GM23338 (cell line): ENCODE results near the gene EFCAB6. TPM values are rescaled to one million over a fixed set of nuclear protein-coding genes. Genes with fewer than 3 reads are reported as not detected.

ENCODE experiments used
- ATAC-seq: fragments of 200-7000 bp; cut with Tn5 transposase; 3 replicates; pipeline ENCODE4 v1.9.1; 2020
- DNase-seq: peaks from one replicate; pipeline ENCODE4 v3.0.0-alpha.2; 2015; ENCODE audit warnings: low spot score
- H2AFZ ChIP-seq: fragments of 200-600 bp; sonication (generic); 2 replicates; pipeline ENCODE4 v1.8.0; 2016; ENCODE audit warnings: antibody characterized with exemption, mild to moderate bottlenecking, moderate library complexity
- H3F3A ChIP-seq: fragments of 200-600 bp; sonication (generic); replicated peaks from 2 replicates; pipeline ENCODE4 v1.8.0; 2017; ENCODE audit warnings: antibody characterized with exemption, mixed run types, low read depth
- H3K27ac ChIP-seq: fragments of 200-600 bp; sonication (generic); 2 replicates; pipeline ENCODE4 v1.6.1; 2016; ENCODE audit warnings: low read depth
- H3K27me3 ChIP-seq: fragments of 200-600 bp; sonication (generic); 2 replicates; pipeline ENCODE4 v1.8.0; 2016; ENCODE audit warnings: mild to moderate bottlenecking, mixed run types, moderate library complexity; ENCODE audit not compliant: insufficient read depth
- H3K36me3 ChIP-seq: fragments of 200-600 bp; sonication (generic); 2 replicates; pipeline ENCODE4 v1.8.0; 2016; ENCODE audit warnings: mild to moderate bottlenecking; ENCODE audit not compliant: insufficient read depth
- H3K4me1 ChIP-seq: fragments of 200-600 bp; sonication (generic); 2 replicates; pipeline ENCODE4 v1.8.0; 2016; ENCODE audit warnings: mild to moderate bottlenecking, moderate library complexity; ENCODE audit not compliant: insufficient read depth
- H3K4me2 ChIP-seq: fragments of 200-600 bp; sonication (generic); 2 replicates; pipeline ENCODE4 v1.7.1; 2017; ENCODE audit warnings: mixed run types
- H3K4me3 ChIP-seq: fragments of 200-600 bp; sonication (generic); 2 replicates; pipeline ENCODE4 v1.6.1; 2016; ENCODE audit warnings: mixed run types
- H3K79me2 ChIP-seq: fragments of 200-600 bp; sonication (generic); replicated peaks from 2 replicates; pipeline ENCODE4 v1.8.0; 2017; ENCODE audit warnings: mild to moderate bottlenecking; ENCODE audit not compliant: insufficient read depth
- H3K9me2 ChIP-seq: fragments of 200-600 bp; sonication (generic); 2 replicates; pipeline ENCODE4 v1.8.0; 2017; ENCODE audit not compliant: insufficient read depth
- H4K20me1 ChIP-seq: fragments of 200-600 bp; sonication (generic); replicated peaks from 2 replicates; pipeline ENCODE4 v1.8.0; 2017; ENCODE audit warnings: mild to moderate bottlenecking; ENCODE audit not compliant: insufficient read depth
- H3K27ac Mint-ChIP-seq: 2 replicates; pipeline ENCODE4 v1.8.0; 2020; ENCODE audit warnings: inconsistent platforms, mild to moderate bottlenecking, moderate library complexity, mixed read lengths
- H3K27me3 Mint-ChIP-seq: 3 replicates; pipeline ENCODE4 v1.8.0; 2022; ENCODE audit warnings: low read depth, mild to moderate bottlenecking, moderate library complexity, mixed read lengths, inconsistent platforms; ENCODE audit not compliant: insufficient read depth, poor library complexity
- H3K36me3 Mint-ChIP-seq: 3 replicates; pipeline ENCODE4 v1.8.0; 2021; ENCODE audit warnings: low read depth, mild to moderate bottlenecking, inconsistent platforms, moderate library complexity, mixed read lengths
- H3K4me1 Mint-ChIP-seq: 3 replicates; pipeline ENCODE4 v1.8.0; 2020; ENCODE audit warnings: mild to moderate bottlenecking, inconsistent platforms, mixed read lengths
- H3K4me3 Mint-ChIP-seq: 3 replicates; pipeline ENCODE4 v1.8.0; 2021; ENCODE audit warnings: moderate library complexity, mild to moderate bottlenecking, inconsistent platforms, mixed read lengths
- H3K9me3 Mint-ChIP-seq: 3 replicates; pipeline ENCODE4 v1.8.0; 2020; ENCODE audit warnings: moderate library complexity, mild to moderate bottlenecking, inconsistent platforms, mixed read lengths
- CREB1 ChIP-seq: fragments of 250-450 bp; sonication (Bioruptor Pico); IDR thresholded peaks from 2 replicates; pipeline ENCODE4 v1.5.0; 2020; ENCODE audit warnings: low read depth, mild to moderate bottlenecking, moderate library complexity
- EZH2 ChIP-seq: fragments of 200-600 bp; sonication (generic); IDR thresholded peaks from one replicate; pipeline ENCODE4 v1.8.0; 2017; ENCODE audit warnings: antibody characterized with exemption, mild to moderate bottlenecking, low read depth; ENCODE audit not compliant: unreplicated experiment
- EZH2phosphoT487 ChIP-seq: fragments of 200-600 bp; sonication (generic); IDR thresholded peaks from one replicate; pipeline ENCODE4 v1.8.1; 2018; ENCODE audit warnings: antibody characterized with exemption; ENCODE audit not compliant: unreplicated experiment
- JUNB ChIP-seq: IDR thresholded peaks from one replicate; pipeline ENCODE4 v1.6.1; 2016; ENCODE audit warnings: antibody characterized with exemption; ENCODE audit not compliant: unreplicated experiment
- NANOG ChIP-seq: IDR thresholded peaks from 2 replicates; pipeline ENCODE4 v1.6.1; 2016; ENCODE audit warnings: antibody characterized with exemption, borderline replicate concordance
- POLR2AphosphoS5 ChIP-seq: IDR thresholded peaks from 2 replicates; pipeline ENCODE4 v1.6.1; 2016; ENCODE audit warnings: antibody characterized with exemption, low read depth
- STAT1 ChIP-seq: IDR thresholded peaks from one replicate; pipeline ENCODE4 v1.6.1; 2016; ENCODE audit warnings: antibody characterized with exemption; ENCODE audit not compliant: unreplicated experiment
- ZNF114 ChIP-seq: fragments of 250-450 bp; sonication (Bioruptor Pico); IDR thresholded peaks from 2 replicates; pipeline ENCODE4 v1.5.0; 2020; ENCODE audit warnings: mild to moderate bottlenecking, moderate library complexity
- ZNF331 ChIP-seq: fragments of 250-450 bp; sonication (Bioruptor Pico); IDR thresholded peaks from 2 replicates; pipeline ENCODE4 v1.5.0; 2020; ENCODE audit warnings: low read depth, mild to moderate bottlenecking, moderate library complexity
- polyA plus RNA-seq: library from polyadenylated mRNA; unstranded; fragments of >200 nt; fragmentation: Nextera tagmentation; extraction: Ambion mirVana; gene quantifications from 2 replicates; pipeline ENCODE4 v1.2.1, GENCODE V29; 2016
- total RNA-seq: library from RNA; depleted of rRNA; stranded (reverse); fragments of >200 nt; shearing (Covaris generic); gene quantifications from 2 replicates; pipeline ENCODE4 v1.2.3, GENCODE V29; 2014
- TF ChIP-seq, protein P1 (sequence below): IDR thresholded peaks from 2 replicates; pipeline ENCODE4 v1.6.1; 2016; ENCODE audit warnings: antibody characterized with exemption
- TF ChIP-seq, protein P2 (sequence below): IDR thresholded peaks from one replicate; pipeline ENCODE4 v1.6.1; 2018; ENCODE audit warnings: antibody characterized with exemption; ENCODE audit not compliant: unreplicated experiment

EFCAB6 gene
- total and polyA plus RNA-seq, 2 experiments from 2014 or later: 1.1 to 1.8 TPM

DNA sequence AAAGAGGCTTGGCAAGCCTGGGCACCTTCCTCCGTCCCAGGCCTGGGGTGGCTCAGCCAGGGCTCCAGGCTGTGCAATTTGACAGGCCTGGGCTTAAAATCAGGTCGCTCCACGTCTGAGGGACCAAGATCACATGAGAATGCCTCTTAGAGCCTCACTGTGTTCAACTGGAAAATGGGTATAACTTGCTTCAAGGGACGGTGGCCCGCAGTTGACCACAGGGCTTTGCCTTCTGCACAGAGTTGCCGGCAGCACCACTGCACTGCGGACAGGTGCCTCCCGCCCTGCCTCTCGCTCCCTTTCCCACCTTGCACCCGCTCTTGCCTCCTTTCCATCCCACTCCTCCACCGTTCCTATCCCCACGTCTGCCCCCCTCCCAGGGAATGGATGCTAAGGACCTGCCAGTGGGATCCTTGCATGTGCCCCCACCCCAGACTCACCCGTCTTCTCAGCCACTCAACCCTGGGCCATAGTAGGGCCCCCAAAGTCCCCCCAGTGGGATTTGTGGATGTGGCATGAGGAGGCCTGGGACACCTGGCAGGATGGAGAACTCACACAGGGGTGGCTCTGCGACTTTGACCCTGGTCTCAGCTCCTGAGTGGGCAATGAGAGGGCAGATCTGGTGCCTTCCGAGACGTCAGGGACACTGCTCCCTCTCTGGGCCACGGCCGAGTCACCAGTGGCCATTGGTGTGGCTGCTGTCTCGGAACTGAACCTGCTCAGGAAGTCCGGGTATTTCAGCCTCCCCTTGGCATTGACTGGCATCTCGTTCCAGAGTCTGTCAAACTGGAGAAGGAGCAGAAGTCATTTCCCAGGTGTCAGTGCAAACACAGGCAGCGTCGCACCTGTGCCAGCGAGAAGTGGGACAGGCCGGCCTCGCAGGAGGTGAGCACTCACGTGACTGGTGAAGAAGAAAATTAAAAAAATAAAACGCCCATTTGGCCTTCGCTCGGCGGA is 272.3 kb downstream of the EFCAB6 start (continued):
- TF ChIP-seq EZH2phosphoT487: no peak
- no peak for TF ChIP-seq ZNF114 (CRISPR knock-in tag)
- TF ChIP-seq, protein P1, sequence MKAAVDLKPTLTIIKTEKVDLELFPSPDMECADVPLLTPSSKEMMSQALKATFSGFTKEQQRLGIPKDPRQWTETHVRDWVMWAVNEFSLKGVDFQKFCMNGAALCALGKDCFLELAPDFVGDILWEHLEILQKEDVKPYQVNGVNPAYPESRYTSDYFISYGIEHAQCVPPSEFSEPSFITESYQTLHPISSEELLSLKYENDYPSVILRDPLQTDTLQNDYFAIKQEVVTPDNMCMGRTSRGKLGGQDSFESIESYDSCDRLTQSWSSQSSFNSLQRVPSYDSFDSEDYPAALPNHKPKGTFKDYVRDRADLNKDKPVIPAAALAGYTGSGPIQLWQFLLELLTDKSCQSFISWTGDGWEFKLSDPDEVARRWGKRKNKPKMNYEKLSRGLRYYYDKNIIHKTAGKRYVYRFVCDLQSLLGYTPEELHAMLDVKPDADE: no peak
- no peak for TF ChIP-seq EZH2
- TF ChIP-seq STAT1: no peak
- TF ChIP-seq ZNF331 (CRISPR knock-in tag): no peak
- no peak for TF ChIP-seq POLR2AphosphoS5
- TF ChIP-seq NANOG: no peak
- TF ChIP-seq, protein P2, sequence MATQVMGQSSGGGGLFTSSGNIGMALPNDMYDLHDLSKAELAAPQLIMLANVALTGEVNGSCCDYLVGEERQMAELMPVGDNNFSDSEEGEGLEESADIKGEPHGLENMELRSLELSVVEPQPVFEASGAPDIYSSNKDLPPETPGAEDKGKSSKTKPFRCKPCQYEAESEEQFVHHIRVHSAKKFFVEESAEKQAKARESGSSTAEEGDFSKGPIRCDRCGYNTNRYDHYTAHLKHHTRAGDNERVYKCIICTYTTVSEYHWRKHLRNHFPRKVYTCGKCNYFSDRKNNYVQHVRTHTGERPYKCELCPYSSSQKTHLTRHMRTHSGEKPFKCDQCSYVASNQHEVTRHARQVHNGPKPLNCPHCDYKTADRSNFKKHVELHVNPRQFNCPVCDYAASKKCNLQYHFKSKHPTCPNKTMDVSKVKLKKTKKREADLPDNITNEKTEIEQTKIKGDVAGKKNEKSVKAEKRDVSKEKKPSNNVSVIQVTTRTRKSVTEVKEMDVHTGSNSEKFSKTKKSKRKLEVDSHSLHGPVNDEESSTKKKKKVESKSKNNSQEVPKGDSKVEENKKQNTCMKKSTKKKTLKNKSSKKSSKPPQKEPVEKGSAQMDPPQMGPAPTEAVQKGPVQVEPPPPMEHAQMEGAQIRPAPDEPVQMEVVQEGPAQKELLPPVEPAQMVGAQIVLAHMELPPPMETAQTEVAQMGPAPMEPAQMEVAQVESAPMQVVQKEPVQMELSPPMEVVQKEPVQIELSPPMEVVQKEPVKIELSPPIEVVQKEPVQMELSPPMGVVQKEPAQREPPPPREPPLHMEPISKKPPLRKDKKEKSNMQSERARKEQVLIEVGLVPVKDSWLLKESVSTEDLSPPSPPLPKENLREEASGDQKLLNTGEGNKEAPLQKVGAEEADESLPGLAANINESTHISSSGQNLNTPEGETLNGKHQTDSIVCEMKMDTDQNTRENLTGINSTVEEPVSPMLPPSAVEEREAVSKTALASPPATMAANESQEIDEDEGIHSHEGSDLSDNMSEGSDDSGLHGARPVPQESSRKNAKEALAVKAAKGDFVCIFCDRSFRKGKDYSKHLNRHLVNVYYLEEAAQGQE: no peak
- no peak for TF ChIP-seq JUNB
- no peak for TF ChIP-seq CREB1

DNA sequence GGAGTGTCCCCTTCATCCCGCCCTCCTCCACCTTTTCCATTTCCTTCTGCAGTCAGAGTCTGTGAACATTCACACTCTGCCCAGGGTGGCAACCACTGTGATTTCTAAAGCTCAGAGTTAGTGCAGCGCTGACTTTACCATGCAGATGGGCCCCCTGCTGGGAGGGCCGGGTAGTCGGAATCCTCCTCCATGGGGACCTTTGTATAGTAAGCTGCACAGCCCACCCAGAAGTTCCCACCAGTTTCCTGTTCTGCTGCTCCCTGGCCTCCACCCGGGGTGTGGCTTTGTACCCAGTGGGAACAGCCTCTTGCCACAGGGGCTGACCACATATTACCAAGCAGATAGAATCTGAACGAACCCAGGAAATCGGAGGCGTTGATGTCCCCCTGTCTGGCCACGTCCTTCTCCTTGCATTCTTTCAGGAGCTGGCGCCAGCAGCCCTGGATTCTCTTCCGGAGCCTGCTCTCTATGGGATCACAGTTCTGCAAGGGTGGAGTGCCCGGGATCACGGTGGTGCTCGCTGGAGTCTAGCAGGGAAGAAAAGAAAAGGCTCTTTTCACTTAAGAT is 275.0 kb downstream of the EFCAB6 start:
- no peaks in the 10 kb centered on the region for H3K27me3 ChIP-seq
- no peak overlapping the region for H3K27ac ChIP-seq
- H3K36me3 Mint-ChIP-seq: peaks cover 15% of the 10 kb centered on the region; the same call in 2 of the 3 replicates
- H3K4me3 ChIP-seq: no peak overlapping the region
- no peaks in the 10 kb centered on the region for H3K36me3 ChIP-seq
- peaks cover 21% of the 10 kb centered on the region; the same call in 2 of the 3 replicates for H3K9me3 Mint-ChIP-seq
- peaks cover 2% of the 10 kb centered on the region for H3K27me3 Mint-ChIP-seq
- DNase-seq (no peak), ATAC-seq (no peak)
- H3K27ac Mint-ChIP-seq: no peak overlapping the region
- no peak overlapping the region for H3K4me2 ChIP-seq
- no peaks in the 10 kb centered on the region for H3F3A ChIP-seq
- H3K4me1 ChIP-seq: no peaks in the 10 kb centered on the region
- H2AFZ ChIP-seq: no peak overlapping the region
- no peaks in the 10 kb centered on the region for H4K20me1 ChIP-seq
- no peak overlapping the region for H3K4me3 Mint-ChIP-seq
- no peaks in the 10 kb centered on the region for H3K79me2 ChIP-seq
- peaks cover 5% of the 10 kb centered on the region; the same call in 1 of the 2 replicates for H3K9me2 ChIP-seq
- H3K4me1 Mint-ChIP-seq: no peaks in the 10 kb centered on the region; the same call in 1 of the 3 replicates
- TF ChIP-seq POLR2AphosphoS5 (no peak), STAT1 (no peak), ZNF331 (CRISPR knock-in tag) (no peak), CREB1 (no peak), JUNB (no peak), ZNF114 (CRISPR knock-in tag) (no peak)
- TF ChIP-seq, protein P2: no peak
